ENCODE results near the gene MAP7. TPM values are rescaled to one million over a fixed set of nuclear protein-coding genes. Genes with fewer than 3 reads are reported as not detected.

MAP7 gene
- total and polyA plus RNA-seq, 9 of the 15 experiments (the other 6 are each of a cell fraction or from before 2014, with no cell fraction given), result 0.76 to 7.7 (median 3.9) TPM

DNA sequence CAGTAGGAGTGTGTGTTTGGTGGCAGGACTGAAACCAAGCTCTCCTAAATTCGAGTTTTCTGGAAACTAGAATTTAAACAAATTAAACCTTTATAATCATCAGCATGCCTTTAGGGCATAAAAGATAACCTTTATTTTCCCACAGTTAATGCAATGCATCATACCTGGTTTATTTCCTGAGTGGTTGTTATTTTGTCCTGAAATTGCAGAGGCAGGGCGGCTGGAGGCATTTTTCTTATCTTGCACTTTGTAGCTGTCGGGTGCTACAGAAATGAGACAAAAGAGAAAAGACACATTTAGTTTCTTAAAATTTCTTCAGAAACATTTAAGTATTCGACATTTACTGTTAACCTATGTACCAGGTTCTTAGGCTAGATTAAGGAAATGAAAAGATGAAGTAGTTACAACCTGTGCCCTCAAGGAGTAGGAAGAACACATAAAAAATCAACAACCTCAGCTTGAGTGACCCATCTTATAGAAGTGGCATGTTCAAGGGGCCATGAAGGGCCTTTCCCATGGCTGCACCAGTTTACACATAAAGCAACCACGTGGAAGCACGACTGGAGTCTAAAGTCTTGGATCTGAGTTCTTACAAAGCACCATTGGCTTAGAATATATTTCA, 128.6 kb downstream of the MAP7 start:
- no peaks in the 10 kb centered on the region for H3K79me2 ChIP-seq (ENCODE audit: control insufficient read depth, insufficient read depth, low read length)
- in situ Hi-C loops (cut with MboI) (no loop called here), intact Hi-C loops (cut with micrococcal nuclease) (no loop called here)
- no TSS peak for BruUV-seq (replicated peaks)
- peak; percentile 18; the same call in 1 of the 3 replicates for ATAC-seq
- no peak for DNase-seq (ENCODE audit: extremely low read depth in 1 of 4, low spot score in 3 of 4)
- H3K36me3 ChIP-seq (ENCODE audit: control insufficient read depth, insufficient read depth, low read length), result no peaks in the 10 kb centered on the region
- H4K20me1 ChIP-seq (replicated peaks; ENCODE audit: control insufficient read depth, insufficient read depth, low read length), result no peaks in the 10 kb centered on the region
- H2AFZ ChIP-seq (ENCODE audit: low read depth, low read length), result peak overlapping the region; percentile 51
- H3K9me1 ChIP-seq (ENCODE audit: control insufficient read depth, insufficient read depth, low read length), result no peaks in the 10 kb centered on the region
- ChIA-PET CTCF (ENCODE audit: low intra/inter-chr PET ratio) (no interaction called here), POLR2A (interaction anchor here (1.2 to 2.3 kb wide), 2 partner anchors 18 to 371 kb away, joined by 3 to 8 read pairs; partner anchors contain the start of gene MAP3K5)
- H3K4me2 ChIP-seq (ENCODE audit: insufficient read depth, low read length), result no peak overlapping the region
- H3K9ac ChIP-seq (ENCODE audit: insufficient read depth in 1 of 2, low read depth in 2 of 2, low read length in 2 of 2), result no peak overlapping the region
- no peaks in the 10 kb centered on the region for H3K9me3 ChIP-seq (replicated peaks; ENCODE audit: control insufficient read depth, insufficient read depth, low read depth, low read length)
- H3K27ac ChIP-seq (ENCODE audit: extremely low read depth, low read depth, low read length), result no peak overlapping the region
- no peak for FAIRE-seq
- H3K27me3 ChIP-seq (ENCODE audit: control insufficient read depth in 2 of 2, insufficient read depth in 2 of 2, low read length in 2 of 2), result no peaks in the 10 kb centered on the region; a peak in 1 of 5 replicates
- no peak overlapping the region for H3K4me3 ChIP-seq
- WGBS (ENCODE audit: insufficient coverage, low coverage, missing lambda C conversion rate), result 11% methylated on average over 6 of the region's 6 CpGs
- peaks cover 4 to 35% of the 10 kb centered on the region in 2 experiments for H3K4me1 ChIP-seq (replicated peaks in 1 of 2; ENCODE audit: control insufficient read depth in 2 of 2, insufficient read depth in 2 of 2, low read length in 2 of 2)
- TF ChIP-seq ELF2 (CRISPR knock-in tag; IDR thresholded peaks at IDR 0.05) (0 out of 2 replicates have a peak, but pooled peaks have one; percentile 51), ZNF785 (CRISPR knock-in tag; IDR thresholded peaks at IDR 0.05) (no peak), ZFX (CRISPR knock-in tag; IDR thresholded peaks at IDR 0.05) (no peak), GABPB1 (CRISPR knock-in tag; IDR thresholded peaks at IDR 0.05) (no peak), SRSF7 (optimal IDR thresholded peaks at IDR 0.05; ENCODE audit: low read depth, low read length) (no peak), HSF4 (CRISPR knock-in tag; IDR thresholded peaks at IDR 0.05; ENCODE audit: borderline replicate concordance) (no peak), TAF9B (IDR thresholded peaks at IDR 0.05; ENCODE audit: partially characterized antibody) (no peak), ZBTB7A (IDR thresholded peaks at IDR 0.05; ENCODE audit: borderline replicate concordance, control insufficient read depth, low read depth, low read length) (no peak), PYGO2 (tag; IDR thresholded peaks at IDR 0.05) (no peak), ETV1 (tag; conservative IDR thresholded peaks at IDR 0.05; ENCODE audit: low read depth) (no peak), PRMT5 (CRISPR knock-in tag; IDR thresholded peaks at IDR 0.05) (no peak)
- TF ChIP-seq, protein P1, sequence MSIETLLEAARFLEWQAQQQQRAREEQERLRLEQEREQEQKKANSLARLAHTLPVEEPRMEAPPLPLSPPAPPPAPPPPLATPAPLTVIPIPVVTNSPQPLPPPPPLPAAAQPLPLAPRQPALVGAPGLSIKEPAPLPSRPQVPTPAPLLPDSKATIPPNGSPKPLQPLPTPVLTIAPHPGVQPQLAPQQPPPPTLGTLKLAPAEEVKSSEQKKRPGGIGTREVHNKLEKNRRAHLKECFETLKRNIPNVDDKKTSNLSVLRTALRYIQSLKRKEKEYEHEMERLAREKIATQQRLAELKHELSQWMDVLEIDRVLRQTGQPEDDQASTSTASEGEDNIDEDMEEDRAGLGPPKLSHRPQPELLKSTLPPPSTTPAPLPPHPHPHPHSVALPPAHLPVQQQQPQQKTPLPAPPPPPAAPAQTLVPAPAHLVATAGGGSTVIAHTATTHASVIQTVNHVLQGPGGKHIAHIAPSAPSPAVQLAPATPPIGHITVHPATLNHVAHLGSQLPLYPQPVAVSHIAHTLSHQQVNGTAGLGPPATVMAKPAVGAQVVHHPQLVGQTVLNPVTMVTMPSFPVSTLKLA (conservative IDR thresholded peaks at IDR 0.05), result no peak
- TF ChIP-seq, protein P2, sequence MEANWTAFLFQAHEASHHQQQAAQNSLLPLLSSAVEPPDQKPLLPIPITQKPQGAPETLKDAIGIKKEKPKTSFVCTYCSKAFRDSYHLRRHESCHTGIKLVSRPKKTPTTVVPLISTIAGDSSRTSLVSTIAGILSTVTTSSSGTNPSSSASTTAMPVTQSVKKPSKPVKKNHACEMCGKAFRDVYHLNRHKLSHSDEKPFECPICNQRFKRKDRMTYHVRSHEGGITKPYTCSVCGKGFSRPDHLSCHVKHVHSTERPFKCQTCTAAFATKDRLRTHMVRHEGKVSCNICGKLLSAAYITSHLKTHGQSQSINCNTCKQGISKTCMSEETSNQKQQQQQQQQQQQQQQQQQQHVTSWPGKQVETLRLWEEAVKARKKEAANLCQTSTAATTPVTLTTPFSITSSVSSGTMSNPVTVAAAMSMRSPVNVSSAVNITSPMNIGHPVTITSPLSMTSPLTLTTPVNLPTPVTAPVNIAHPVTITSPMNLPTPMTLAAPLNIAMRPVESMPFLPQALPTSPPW (CRISPR knock-in tag; IDR thresholded peaks at IDR 0.05), result 0 out of 2 replicates have a peak, but pooled peaks have one; percentile 2
- TF ChIP-seq, protein P3, sequence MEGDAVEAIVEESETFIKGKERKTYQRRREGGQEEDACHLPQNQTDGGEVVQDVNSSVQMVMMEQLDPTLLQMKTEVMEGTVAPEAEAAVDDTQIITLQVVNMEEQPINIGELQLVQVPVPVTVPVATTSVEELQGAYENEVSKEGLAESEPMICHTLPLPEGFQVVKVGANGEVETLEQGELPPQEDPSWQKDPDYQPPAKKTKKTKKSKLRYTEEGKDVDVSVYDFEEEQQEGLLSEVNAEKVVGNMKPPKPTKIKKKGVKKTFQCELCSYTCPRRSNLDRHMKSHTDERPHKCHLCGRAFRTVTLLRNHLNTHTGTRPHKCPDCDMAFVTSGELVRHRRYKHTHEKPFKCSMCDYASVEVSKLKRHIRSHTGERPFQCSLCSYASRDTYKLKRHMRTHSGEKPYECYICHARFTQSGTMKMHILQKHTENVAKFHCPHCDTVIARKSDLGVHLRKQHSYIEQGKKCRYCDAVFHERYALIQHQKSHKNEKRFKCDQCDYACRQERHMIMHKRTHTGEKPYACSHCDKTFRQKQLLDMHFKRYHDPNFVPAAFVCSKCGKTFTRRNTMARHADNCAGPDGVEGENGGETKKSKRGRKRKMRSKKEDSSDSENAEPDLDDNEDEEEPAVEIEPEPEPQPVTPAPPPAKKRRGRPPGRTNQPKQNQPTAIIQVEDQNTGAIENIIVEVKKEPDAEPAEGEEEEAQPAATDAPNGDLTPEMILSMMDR (IDR thresholded peaks at IDR 0.05 in 2 of 3, conservative IDR thresholded peaks at IDR 0.05 in 1 of 3; ENCODE audit: insufficient read depth in 2 of 3, low read depth in 1 of 3, low read length in 3 of 3), result no peak
- TF ChIP-seq, protein P4, sequence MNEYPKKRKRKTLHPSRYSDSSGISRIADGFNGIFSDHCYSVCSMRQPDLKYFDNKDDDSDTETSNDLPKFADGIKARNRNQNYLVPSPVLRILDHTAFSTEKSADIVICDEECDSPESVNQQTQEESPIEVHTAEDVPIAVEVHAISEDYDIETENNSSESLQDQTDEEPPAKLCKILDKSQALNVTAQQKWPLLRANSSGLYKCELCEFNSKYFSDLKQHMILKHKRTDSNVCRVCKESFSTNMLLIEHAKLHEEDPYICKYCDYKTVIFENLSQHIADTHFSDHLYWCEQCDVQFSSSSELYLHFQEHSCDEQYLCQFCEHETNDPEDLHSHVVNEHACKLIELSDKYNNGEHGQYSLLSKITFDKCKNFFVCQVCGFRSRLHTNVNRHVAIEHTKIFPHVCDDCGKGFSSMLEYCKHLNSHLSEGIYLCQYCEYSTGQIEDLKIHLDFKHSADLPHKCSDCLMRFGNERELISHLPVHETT (CRISPR knock-in tag; conservative IDR thresholded peaks at IDR 0.05 in 1 of 2, IDR thresholded peaks at IDR 0.05 in 1 of 2), result peak in 1 of 2 experiments; percentile 50; a peak in 1 of 4 replicates
